ENCODE results near the gene RAB34.

DNA sequence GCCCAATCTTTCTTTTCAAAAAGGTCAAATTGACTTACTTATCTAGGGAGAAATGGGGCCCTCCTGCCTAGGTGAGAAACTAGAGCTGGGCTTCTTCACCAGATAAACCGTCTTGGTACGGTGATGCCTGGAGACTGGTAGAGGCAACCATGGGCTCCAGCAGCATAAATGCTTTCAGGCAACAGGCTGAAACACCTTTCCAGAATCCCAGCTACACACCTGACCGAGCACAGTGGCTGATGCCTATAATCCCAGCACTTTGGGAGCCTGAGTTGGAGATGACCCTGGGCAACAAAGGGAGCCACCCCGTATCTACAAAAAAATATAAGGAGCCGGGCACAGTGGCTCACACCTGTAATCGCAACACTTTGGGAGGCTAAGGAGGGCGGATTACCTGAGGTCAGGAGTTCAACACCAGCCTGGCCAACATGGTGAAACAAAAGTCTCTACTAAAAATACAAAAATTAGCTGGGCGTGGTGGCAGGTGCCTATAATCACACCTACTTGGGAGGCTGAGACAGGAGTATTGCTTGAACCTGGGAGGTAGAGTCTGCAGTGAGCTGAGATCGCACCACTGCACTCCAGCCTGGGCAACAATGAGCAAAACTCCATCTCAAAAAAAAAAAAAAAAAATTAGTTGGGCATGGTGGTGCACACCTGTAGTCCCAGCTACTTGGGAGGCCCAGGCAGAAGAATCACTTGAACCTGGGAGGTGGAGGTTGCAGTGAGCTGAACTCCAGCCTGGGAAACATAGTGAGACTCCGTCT lies 34.1 kb upstream of the RAB34 start:
- TF ChIP-seq, protein P1, sequence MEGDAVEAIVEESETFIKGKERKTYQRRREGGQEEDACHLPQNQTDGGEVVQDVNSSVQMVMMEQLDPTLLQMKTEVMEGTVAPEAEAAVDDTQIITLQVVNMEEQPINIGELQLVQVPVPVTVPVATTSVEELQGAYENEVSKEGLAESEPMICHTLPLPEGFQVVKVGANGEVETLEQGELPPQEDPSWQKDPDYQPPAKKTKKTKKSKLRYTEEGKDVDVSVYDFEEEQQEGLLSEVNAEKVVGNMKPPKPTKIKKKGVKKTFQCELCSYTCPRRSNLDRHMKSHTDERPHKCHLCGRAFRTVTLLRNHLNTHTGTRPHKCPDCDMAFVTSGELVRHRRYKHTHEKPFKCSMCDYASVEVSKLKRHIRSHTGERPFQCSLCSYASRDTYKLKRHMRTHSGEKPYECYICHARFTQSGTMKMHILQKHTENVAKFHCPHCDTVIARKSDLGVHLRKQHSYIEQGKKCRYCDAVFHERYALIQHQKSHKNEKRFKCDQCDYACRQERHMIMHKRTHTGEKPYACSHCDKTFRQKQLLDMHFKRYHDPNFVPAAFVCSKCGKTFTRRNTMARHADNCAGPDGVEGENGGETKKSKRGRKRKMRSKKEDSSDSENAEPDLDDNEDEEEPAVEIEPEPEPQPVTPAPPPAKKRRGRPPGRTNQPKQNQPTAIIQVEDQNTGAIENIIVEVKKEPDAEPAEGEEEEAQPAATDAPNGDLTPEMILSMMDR (IDR thresholded peaks at IDR 0.05; ENCODE audit: extremely low read depth in 1 of 2, insufficient read depth in 1 of 2, low read depth in 1 of 2, low read length in 2 of 2) = no peak
- TF ChIP-seq POLR2AphosphoS5 (IDR thresholded peaks at IDR 0.05; ENCODE audit: insufficient read depth, low read depth, low read length) = no peak
- TF ChIP-seq EZH2 (IDR thresholded peaks at IDR 0.05; ENCODE audit: borderline replicate concordance, low read depth, low read length, severe bottlenecking) = no peak
- TF ChIP-seq, protein P2, sequence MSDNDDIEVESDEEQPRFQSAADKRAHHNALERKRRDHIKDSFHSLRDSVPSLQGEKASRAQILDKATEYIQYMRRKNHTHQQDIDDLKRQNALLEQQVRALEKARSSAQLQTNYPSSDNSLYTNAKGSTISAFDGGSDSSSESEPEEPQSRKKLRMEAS (IDR thresholded peaks at IDR 0.05; ENCODE audit: insufficient read depth, insufficient read length) = no peak

Measured in endothelial cell of umbilical vein (primary cell).